Occipital lobe (tissue), 2 donors: ENCODE data around the gene ZNF438. TPM values are rescaled to one million over a fixed set of nuclear protein-coding genes. Genes with fewer than 3 reads are reported as not detected.

ENCODE experiments used
- DNase-seq: peaks from one replicate; lab custom pipeline; 2025; lab: John Stamatoyannopoulos, UW
- total RNA-seq: library from RNA; depleted of rRNA; stranded (reverse); fragments of >200 nt; gene quantifications from one replicate; pipeline ENCODE4 v1.2.3, GENCODE V29; 2014

Gene ZNF438
- total RNA-seq, 1 donor from 2014 or later, result 3.9 TPM

DNA sequence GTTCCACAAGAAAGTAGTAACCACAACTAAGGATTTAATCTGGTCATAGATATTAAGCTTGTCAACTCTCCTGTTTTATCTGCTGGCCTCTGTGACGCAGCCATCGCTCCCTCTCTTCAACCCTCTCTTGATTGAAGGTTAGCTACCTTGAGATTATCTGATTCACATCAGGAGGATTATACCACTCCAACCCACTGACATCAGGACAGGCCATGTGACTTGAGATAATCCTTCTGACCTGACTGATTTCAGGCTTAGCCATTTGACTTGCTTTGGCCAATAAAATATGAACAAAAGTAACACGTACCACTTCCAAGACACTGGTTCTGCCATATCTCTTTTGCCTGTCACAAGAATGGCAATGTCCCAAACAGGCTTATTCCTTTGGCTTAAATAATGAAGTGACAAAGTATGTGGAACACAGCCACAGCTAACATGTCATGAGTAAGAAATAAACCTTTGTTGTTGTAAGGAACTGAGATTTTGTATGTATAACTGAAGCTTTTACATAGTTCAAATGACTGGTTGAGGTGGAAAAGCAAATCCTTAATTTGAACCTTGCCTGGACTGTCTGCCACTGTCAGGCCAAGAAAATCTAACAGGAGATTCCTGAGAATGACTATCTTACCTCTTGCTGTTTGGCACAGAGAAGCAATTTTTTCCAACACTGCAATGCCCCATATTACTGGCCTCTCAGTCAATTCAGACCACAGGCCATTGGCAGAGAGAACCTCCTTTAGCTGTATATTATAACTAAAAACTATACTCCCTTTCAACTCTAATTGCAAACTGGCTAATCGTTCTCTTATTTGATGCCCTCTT, 13.9 kb downstream of the ZNF438 start:
- DNase-seq, result no peak

DNA sequence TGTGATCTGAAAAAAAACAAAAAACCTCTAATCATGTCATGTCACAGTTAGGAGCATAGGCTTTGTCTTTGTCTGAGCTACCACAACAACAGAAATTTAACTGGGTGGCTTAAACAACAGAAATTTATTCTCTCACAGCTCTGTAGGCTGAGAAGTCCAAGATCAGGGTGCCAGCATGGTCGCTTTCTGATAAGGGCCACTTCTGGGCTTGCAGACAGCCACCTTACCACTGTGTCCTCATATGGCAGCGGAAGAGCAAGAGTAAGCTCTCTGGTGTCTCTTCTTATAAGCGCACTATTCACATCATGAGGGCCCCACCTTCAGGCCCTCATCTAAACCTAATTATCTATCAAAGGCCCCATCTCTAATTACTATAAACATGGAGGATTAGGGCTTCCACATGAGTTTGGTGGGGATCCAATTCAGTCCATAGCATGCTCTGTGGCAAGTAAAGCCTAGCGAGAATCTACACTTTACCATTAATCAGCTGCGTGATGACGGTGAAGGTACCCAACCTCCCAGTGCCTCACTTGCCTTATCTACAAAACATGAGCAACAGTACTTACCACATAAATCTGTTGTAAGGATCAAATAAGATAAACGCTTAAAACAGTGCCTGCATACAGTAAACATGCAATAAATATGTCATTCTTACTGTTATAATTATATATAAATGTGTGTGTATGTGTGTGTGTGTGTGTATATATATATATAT, 17.3 kb downstream of the ZNF438 start:
- DNase-seq, result no peak

DNA sequence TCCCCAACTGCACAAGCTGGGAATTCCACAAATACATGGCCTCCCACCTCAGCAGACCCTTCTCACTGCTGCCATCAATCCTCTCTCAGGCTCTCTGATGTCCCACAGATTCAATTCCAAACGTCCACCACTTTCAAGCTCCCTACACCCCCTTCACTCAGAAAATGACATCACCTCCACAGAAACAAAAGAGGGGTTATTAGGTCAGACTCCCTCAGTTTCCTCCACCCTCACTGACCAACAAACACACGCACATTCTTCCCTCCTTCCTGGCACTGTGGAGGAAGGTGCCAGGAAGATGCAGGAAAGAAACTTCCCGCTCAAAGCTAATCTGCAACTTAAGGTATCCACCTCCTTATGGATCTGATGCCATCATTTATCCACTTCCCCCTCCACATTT, 18.3 kb downstream of the ZNF438 start:
- no peak for DNase-seq

DNA sequence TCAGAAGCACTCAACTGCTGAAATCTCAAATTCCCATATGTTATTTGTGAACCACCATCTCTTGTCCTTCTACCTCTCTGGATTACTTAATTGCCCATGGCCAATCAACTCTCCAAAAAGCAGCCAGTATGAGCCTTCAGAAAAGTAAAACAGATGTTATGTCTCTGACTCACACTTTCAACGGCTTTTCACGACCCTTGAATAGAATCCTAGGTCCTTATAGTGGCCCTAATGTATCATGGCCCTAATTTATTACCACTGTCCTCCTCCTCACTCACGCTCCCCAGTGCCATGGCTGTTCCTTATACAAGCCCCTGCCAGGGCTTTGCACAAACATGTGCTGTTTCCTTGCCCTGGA, 20.0 kb downstream of the ZNF438 start:
- no peak for DNase-seq

DNA sequence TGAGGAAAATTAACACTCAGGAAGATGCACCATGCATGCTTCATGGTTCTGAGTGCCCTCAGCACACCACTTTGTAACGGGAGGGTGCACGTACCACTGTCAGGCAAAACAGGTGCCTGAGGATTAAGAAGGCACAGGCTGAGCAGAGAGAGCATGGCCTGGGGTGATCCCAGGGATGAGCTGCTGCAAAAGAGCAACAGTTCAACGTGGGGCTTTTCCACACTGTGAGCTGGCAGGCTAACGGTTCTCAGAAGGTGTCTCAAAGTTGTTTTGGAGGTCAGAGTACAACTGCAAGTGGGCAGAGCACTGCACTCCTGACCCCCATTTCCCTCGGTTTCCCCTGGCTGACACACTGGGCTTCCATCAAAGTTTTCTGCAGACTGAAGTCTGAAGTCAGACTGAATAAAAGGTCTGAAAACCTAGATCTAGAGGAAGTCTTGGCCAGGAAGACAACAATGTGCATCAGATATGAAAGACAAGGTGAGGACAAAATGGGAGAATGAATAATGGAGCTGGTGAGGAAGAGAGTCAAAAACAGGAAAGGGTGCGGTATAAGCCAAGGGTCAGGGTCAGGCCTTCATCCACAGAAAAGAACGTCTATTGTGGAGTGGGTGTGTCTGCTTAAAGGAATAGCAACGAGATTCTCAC, 20.5 kb downstream of the ZNF438 start:
- DNase-seq, result no peak

DNA sequence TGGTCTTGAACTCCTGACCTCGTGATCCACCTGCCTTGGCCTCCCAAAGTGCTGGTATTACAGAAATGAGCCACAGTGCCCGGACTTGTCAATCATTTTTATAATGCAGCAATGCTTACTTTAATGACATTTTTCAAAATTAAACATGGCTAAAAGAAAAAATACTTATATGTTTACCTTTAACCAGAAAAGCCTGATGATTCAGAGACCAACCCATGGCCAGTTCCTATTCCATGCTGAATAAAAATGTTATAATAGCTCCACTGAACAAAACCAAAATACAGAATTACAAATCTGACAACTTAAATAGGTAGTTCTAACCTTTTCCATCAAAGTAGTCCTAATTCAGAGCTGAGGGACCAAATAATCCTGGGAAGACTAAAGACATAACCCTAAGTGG, 21.6 kb downstream of the ZNF438 start:
- DNase-seq, result no peak

DNA sequence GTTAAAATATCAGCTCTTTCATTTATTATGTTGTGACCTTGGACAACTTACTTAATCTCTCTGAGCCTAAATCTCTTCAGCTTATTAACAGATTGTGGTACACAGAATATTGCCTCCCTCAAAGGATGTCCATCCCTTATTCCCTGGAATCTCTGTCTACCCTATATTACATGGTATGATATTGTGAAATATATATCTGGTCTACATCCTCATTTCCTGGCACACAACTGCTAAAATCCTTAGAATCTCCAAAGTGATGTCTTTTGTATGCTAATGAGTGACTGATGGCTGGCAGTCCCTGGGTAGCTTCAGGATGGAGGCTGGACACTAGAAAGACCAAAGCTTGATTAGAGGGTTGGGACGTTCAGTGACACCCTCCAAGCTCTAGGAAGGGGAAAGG, 25.8 kb downstream of the ZNF438 start:
- no peak for DNase-seq

DNA sequence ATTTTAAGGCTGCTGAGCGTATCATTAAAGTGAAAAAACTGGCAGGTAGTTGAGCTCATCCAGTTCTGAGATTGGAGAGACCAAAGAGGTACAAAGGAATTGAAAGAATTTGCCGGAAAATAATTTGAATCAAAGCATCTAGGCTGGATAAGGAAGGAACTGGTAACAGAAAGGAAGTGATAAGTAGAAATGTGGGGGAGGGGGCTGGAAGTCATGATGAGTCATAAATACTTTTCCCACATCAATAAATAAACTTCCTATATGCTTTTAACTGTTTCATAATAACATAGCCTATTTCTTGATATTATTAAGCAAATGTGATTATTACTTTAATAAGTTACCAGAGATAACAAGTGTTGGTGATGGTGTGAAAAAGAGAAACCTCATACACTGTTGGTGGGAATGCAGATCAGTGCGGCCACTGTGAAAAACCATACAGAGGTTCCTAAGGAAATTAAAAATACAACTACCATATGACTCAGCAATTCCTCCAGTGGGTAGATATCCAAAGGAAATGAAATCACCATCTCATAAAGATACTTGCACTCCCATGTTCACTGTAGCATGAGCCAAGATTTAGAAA, 27.0 kb downstream of the ZNF438 start:
- no peak for DNase-seq

DNA sequence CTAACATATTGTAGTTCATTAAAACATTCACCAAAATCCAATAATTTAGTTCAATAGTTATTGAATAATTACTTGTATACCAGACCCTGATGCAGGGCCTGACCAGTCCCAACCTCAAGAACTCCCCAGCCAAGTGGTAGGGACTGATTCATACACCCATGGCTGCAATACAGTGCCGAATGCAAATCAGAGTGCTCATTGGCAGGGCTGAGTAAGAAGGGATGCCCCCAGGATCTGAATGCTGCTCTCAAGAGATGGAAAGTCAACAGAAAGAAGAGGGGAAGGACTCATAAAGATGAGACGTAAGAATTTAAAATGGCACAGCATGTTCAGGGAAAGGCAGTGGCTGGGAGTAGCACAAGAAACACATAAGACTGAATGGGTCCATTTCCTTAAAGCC, 29.9 kb downstream of the ZNF438 start:
- DNase-seq, result no peak

DNA sequence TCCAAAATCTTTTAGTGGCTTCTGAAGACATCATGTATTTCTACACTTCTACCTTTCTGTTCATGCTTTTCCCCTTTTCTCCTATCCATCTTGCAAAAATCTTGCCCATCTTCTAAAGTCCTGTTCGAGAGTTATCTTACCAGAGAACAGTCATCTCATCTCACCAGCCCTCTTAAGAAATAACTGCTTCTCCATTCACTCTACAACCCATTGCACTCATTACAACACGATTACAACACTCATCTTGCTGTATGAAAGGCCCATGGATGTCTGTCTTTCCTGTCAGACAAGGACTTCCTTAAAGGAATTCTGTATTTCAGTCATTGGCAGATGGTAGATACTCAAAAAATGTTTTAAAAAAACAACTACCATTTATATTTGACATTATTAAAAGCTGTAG, 30.8 kb downstream of the ZNF438 start:
- no peak for DNase-seq

DNA sequence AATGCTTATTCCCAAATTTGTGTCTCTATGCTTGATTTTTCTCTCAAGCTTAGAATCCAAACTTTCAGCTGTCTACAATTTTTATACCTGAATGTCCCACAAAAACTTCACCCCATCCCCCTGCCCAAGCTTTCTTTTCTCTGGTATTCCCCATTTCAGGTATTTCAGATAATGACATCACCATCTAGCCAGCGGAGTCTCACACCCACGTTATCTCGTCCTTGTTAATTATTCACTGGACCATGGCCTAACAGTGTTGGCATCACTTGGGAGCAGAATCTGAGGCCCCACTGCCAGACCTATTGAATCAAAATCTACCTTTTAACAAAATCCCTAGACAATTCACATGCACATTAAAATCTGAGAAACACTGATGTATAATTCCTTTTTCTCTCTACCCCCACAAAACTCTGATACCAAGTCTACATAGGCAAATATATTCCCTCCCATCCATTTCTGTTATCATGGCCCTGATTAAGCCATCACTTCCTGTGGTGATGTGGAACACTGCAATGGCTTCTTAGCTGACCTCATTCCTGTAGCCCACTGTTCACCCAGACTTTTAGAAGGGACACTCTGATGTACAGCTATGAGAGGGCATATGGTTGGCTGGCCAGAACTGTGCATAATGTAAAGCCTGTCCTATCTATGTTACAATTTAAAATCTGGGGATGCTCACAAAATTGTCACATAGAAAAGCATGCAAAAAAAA, 31.4 kb downstream of the ZNF438 start:
- DNase-seq, result no peak

DNA sequence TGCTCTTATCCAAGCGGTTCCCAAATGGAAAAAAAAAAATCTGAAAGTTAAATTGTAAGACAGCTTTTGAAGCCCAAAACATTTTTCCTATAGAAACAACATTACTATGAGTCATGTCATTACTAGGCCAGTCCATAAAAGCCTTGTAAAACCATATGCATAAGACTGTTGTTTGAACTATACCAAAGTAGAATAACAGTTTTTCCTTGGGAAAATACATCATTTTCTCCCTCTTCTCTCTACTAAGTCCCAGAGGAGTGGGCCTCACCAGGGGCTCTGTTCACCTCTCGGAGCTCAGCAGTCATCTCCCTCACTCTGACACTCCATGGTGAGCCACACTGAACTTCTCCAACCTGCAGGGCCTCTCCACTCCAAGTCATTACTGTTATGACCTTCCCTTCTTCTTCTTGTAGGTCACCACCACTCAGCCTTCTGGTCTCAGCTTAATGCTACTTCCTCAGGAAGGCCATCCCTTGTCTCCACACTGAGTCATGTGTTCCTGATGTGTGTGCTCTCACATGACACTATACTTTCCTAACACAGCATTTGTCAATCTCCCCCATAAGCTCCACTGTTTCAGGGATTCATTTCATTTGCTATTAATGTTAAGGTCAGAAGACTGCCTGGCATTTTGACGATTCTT, 32.5 kb downstream of the ZNF438 start:
- no peak for DNase-seq

DNA sequence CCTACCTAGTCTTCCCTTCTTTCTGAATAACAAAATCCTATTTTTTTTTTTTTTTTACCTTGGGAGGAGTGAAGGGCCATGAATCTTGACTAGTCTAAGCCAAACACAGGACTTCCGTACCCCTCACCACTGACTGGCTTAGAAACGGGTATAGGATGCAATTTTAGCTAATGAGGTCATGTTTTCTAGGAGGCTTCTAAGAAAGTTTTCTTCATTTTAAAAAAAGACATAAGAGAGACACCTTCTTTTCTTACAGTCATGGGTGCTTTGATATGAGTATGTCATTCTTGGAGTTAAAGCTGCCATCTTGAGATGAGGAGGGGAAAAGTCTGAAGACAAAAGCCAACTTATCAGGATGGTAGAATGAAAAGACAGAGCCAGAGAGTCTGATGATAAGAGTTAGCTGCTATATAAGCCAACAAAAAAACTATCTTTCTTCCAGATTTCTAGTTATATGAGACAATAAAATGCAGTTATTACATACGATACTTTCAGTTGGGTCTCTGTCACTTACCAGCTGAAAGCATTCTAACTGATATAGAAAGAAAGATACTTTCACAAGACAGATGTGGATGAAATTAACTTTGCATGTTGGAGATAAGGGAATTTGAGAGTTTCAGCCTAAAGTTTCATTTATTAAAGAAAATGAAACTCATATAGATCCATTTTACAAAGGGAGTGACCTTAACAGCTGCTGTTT, 34.0 kb downstream of the ZNF438 start:
- no peak for DNase-seq

DNA sequence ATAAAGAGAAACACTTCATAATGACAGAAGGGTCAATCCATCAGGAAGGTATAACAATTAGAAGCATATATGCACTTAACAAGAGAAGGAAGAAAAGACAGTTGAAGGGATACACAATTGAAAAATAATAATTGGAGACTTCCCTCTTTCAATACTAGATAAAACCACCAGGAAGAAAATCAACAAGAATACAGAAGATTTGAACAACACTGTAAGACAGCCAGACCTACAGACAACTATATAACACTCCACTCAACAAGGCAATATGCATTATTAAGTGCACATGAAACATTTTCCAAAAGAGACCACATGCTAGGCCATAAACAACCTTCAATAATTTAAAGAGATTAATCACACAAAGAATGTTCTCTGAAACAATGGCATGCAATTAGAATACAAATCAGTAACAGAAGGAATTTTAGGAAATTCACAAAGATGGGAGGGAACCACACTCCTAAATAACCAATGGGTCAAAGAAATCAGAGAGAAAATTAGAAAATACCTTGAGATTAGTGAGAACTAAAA, 35.1 kb downstream of the ZNF438 start:
- DNase-seq, result no peak

DNA sequence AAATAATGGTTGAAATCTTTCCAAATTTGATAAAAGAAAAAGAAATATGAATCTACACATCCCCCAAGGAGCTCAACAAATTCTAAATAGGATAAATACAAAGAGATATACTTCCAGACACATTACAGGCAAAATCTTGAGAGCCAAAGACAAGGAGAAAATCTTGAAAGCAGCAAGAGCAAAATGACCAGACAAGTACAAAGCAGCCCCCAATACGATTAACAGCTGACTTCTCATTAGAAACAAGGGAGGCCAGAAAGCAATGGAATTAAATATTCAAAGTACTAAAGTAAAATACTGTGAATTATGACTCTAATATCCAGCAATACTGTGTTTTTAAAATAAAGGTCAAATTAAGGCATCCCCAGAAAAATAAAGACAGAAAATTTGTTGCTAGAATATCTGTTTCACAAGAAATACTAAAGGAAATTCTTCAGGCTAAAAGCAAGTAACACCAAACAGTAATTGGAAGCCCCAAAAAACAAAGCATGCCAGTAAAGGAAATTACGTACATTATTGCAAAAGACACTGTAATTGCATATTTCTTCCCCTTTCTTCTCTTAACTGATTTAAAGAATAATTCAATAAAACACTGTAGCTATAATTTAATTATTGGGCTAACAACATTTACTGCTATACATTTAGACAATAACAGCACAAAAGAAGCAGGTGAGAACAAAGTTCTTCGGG, 36.4 kb downstream of the ZNF438 start:
- no peak for DNase-seq

DNA sequence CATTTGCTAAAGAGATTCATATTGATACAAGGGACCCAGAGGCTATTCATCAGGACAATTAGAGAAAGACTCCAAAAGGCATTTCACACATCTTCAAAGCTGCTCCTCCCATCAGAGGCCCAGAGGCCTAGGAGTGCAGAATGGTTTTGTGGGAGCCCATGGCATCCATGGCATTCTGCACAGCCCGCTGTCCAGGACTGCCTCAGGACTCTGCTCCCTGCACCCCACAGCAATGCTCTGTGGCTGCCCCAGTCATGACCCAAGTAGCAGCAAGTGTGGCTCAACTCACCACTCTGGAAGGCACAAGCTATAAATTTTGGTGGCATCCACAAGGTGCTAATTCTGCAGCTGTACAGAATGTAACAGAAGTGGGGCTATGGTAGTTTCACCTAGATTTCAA, 38.5 kb downstream of the ZNF438 start:
- DNase-seq, result no peak

DNA sequence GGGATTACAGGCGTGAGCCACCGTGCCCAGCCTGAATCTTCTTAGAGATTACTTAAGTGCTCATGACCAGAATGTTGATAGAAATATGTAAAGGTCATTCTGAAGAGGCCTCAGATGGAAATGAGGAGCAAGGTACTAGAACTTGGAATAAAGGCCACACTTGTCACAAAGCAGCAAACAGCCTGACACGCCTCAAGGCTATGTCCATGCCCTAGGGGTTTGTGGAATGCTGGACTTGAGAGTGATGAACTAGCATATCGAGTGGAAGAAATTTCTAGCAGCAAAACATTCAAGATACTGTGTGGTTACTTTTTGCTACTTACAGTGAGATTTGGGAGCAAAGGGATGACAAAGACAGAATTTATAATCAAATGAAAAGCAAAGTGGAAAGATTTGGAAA, 39.0 kb downstream of the ZNF438 start:
- DNase-seq, result no peak

DNA sequence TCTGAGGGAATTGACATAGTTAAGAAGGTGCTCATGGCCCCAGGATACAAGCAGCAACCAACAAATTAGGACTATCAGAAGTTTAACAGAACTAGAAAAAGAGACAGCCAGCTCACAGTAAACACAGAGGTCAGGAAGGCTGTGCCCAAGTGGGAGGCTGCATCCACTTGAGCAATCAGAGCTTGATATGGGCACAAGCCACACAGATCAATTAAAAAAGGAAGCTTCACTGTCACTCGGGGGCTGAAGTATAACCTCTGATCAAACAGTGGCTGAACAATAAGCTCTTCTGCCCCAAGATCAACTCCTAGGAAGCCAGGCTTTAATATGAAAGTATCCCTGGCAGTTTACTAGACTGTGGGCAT, 40.0 kb downstream of the ZNF438 start:
- DNase-seq, result no peak

DNA sequence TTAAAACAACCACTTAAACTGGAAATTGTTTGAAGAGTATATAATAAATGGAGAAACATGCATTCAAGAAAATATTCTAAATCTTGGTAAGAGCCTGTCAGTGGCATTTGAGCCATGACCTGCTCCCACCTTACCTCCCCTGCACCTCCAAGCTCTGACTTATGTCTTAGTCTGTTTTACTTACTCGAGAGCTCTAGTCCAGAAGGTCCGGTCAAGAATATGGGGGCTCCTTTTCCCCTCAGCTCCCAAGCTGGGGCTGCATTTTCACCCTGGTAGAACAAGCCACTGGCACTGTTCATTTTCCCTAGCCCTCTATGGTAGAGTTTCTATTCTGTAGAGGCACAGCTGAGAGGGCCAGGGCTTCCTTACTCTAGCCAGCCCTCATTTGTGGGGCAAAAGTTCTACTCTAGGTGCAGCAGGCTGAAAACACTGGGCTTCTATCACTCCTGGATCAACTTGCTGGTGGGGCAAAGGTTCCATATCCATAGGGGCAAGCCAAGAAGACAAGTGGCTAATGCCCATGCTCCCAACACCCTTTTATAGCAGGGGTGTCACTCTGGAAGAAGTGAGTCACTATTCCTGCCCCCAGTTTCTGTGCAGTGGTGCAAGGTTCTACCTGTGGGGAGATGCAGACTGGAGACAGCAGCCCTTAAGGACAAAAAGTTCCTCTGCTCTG, 40.6 kb downstream of the ZNF438 start:
- DNase-seq, result no peak
